H1 (cell line): ENCODE measurements around the gene MYLK3. TPM values are rescaled to one million over a fixed set of nuclear protein-coding genes. Genes with fewer than 3 reads are reported as not detected.
A peak's percentile ranks its signal among the peaks of the same experiment; 100 is the strongest.

Experiments
- CTCF ChIA-PET: fragments of 300-600 bp; sonication (Branson Sonifier 250); formaldehyde crosslinking; loops from one replicate; lab custom pipeline; 2021; ENCODE audit not compliant: partially characterized antibody; lab: Charles Lee
- POLR2A ChIA-PET: fragments of 300-600 bp; sonication (Branson Sonifier 250); formaldehyde crosslinking; loops from one replicate; lab custom pipeline; 2021; ENCODE audit warnings: inconsistent platforms; ENCODE audit not compliant: partially characterized antibody; lab: Charles Lee
- DNase-seq, 2 experiments: peaks; one replicate each; pipeline versions ENCODE4 v3.0.0 to v3.0.0-alpha.2; 2010 to 2022; ENCODE audit warnings: low spot score in 2 of 2, low read depth in 1 of 2, mixed read lengths in 1 of 2
- FAIRE-seq: peaks from 2 replicates; lab custom pipeline; 2011; peaks lifted over from hg19 to GRCh38; lab: Jason Lieb, UNC
- H2AFZ ChIP-seq: 2 replicates; pipeline ENCODE4 v1.8.1; 2012; ENCODE audit warnings: low read length, inconsistent platforms
- H2AK5ac ChIP-seq: 2 replicates; pipeline ENCODE4 v1.6.1; 2013; ENCODE audit warnings: low read depth, low read length
- H2BK120ac ChIP-seq: replicated peaks from 2 replicates; pipeline ENCODE3; 2013; ENCODE audit warnings: low read depth, low read length, inconsistent platforms
- H2BK12ac ChIP-seq: 2 replicates; pipeline ENCODE4 v1.6.1; 2013; ENCODE audit warnings: low read depth, low read length
- H2BK15ac ChIP-seq: 2 replicates; pipeline ENCODE4 v1.6.1; 2013; ENCODE audit warnings: low read length
- H2BK20ac ChIP-seq: 2 replicates; pipeline ENCODE4 v1.6.1; 2013; ENCODE audit warnings: low read length
- H2BK5ac ChIP-seq: 2 replicates; pipeline ENCODE4 v1.6.1; 2013; ENCODE audit warnings: low read depth, low read length
- H3K14ac ChIP-seq: 2 replicates; pipeline ENCODE4 v1.6.1; 2013; ENCODE audit warnings: inconsistent platforms; ENCODE audit not compliant: insufficient read length
- H3K18ac ChIP-seq: 2 replicates; pipeline ENCODE4 v1.6.1; 2013; ENCODE audit warnings: low read length; ENCODE audit errors: extremely low read depth
- H3K23ac ChIP-seq: 2 replicates; pipeline ENCODE4 v1.6.1; 2013; ENCODE audit warnings: inconsistent platforms; ENCODE audit not compliant: insufficient read length
- H3K23me2 ChIP-seq: 2 replicates; pipeline ENCODE4 v1.6.1; 2013; ENCODE audit warnings: low read depth, low read length
- H3K27ac ChIP-seq: 2 replicates; pipeline ENCODE4 v1.6.1; 2011; ENCODE audit warnings: low read depth, low read length, inconsistent platforms
- H3K27me3 ChIP-seq, 4 experiments: replicated peaks in 1 of 4; 1 replicate in 1 of 4; 2 replicates in 3 of 4; pipeline versions ENCODE4 v1.6.1 to v1.8.1; 2011 to 2013; ENCODE audit warnings: low read length in 3 of 4, mild to moderate bottlenecking in 3 of 4, inconsistent platforms in 2 of 4, mixed read lengths in 2 of 4, moderate library complexity in 1 of 4; ENCODE audit not compliant: control insufficient read depth in 3 of 4, insufficient read depth in 3 of 4; ENCODE audit errors: extremely low read depth in 1 of 4
- H3K36me3 ChIP-seq, 4 experiments: 2 replicates each; pipeline versions ENCODE4 v1.6.1 to v1.8.1; 2011 to 2013; ENCODE audit warnings: mild to moderate bottlenecking in 4 of 4, low read length in 3 of 4, moderate library complexity in 2 of 4, control low read depth in 1 of 4, inconsistent platforms in 1 of 4; ENCODE audit not compliant: insufficient read depth in 4 of 4, control insufficient read depth in 2 of 4
- H3K4ac ChIP-seq: replicated peaks from 2 replicates; pipeline ENCODE3; 2013; ENCODE audit warnings: low read length, low read depth, mixed read lengths, inconsistent platforms; ENCODE audit not compliant: insufficient read length
- H3K4me1 ChIP-seq, 4 experiments: replicated peaks in 1 of 4; 1 replicate in 1 of 4; 2 replicates in 3 of 4; pipeline versions ENCODE4 v1.6.1 to v1.8.1; 2011 to 2013; ENCODE audit warnings: low read length in 3 of 4, inconsistent platforms in 2 of 4, mixed read lengths in 1 of 4; ENCODE audit not compliant: insufficient read depth in 4 of 4, control insufficient read depth in 3 of 4
- H3K4me2 ChIP-seq, 2 experiments: 2 replicates each; pipeline versions ENCODE4 v1.6.1 to v1.8.1; 2011 to 2013; ENCODE audit warnings: low read depth in 2 of 2, low read length in 2 of 2, control low read depth in 1 of 2, inconsistent platforms in 1 of 2, mild to moderate bottlenecking in 1 of 2; ENCODE audit not compliant: insufficient read depth in 1 of 2
- H3K4me3 ChIP-seq, 4 experiments: fragments of 200-600, 300-600 bp in 1 of 4; sonication (generic), shearing (Covaris generic), sonication (Bioruptor Twin) in 1 of 4; 2 replicates each; pipeline versions ENCODE4 v1.5.1 to v1.8.1; 2011 to 2016; ENCODE audit warnings: low read length in 4 of 4, low read depth in 3 of 4, control low read depth in 2 of 4, inconsistent platforms in 2 of 4, mild to moderate bottlenecking in 2 of 4, mixed read lengths in 1 of 4, moderate library complexity in 1 of 4; ENCODE audit not compliant: insufficient read depth in 2 of 4; ENCODE audit errors: extremely low read depth in 1 of 4
- H3K56ac ChIP-seq: replicated peaks from 2 replicates; pipeline ENCODE3; 2013; ENCODE audit warnings: low read depth, mild to moderate bottlenecking, mixed read lengths, low read length, inconsistent platforms; ENCODE audit not compliant: insufficient read length
- H3K79me1 ChIP-seq: 2 replicates; pipeline ENCODE4 v1.6.1; 2013; ENCODE audit warnings: low read depth, low read length, control low read depth
- H3K79me2 ChIP-seq, 2 experiments: 2 replicates each; pipeline versions ENCODE4 v1.6.1 to v1.8.1; 2012 to 2013; ENCODE audit warnings: low read length in 2 of 2, mild to moderate bottlenecking in 2 of 2, inconsistent platforms in 1 of 2; ENCODE audit not compliant: insufficient read depth in 2 of 2, control insufficient read depth in 1 of 2
- H3K9ac ChIP-seq, 4 experiments: replicated peaks in 1 of 4; 1 replicate in 1 of 4; 2 replicates in 3 of 4; pipeline versions ENCODE4 v1.6.1 to v1.8.1; 2011 to 2013; ENCODE audit warnings: low read depth in 3 of 4, low read length in 3 of 4, control low read depth in 2 of 4, mild to moderate bottlenecking in 2 of 4, moderate library complexity in 2 of 4, inconsistent platforms in 1 of 4; ENCODE audit errors: extremely low read depth in 1 of 4
- H3K9me3 ChIP-seq, 2 experiments: 2 replicates each; pipeline versions ENCODE4 v1.6.1 to v1.8.1; 2012 to 2013; ENCODE audit warnings: mild to moderate bottlenecking in 2 of 2, moderate library complexity in 2 of 2, control low read depth in 1 of 2, inconsistent platforms in 1 of 2, low read depth in 1 of 2, low read length in 1 of 2, mixed read lengths in 1 of 2; ENCODE audit not compliant: insufficient read depth in 2 of 2
- H4K20me1 ChIP-seq, 2 experiments: replicated peaks in 1 of 2; 2 replicates each; pipeline versions ENCODE3 to v1.8.1; 2011 to 2013; ENCODE audit warnings: inconsistent platforms in 2 of 2, low read length in 2 of 2, mild to moderate bottlenecking in 1 of 2; ENCODE audit not compliant: insufficient read depth in 2 of 2, control insufficient read depth in 1 of 2
- H4K5ac ChIP-seq: 2 replicates; pipeline ENCODE4 v1.6.1; 2013; ENCODE audit warnings: low read length, low read depth, mixed read lengths, inconsistent platforms; ENCODE audit not compliant: insufficient read length
- H4K8ac ChIP-seq: 2 replicates; pipeline ENCODE4 v1.8.0; 2013; ENCODE audit warnings: mild to moderate bottlenecking, moderate library complexity, low read length, inconsistent platforms; ENCODE audit not compliant: insufficient read depth; ENCODE audit errors: extremely low read depth
- H4K91ac ChIP-seq: replicated peaks from 2 replicates; pipeline ENCODE3; 2013; ENCODE audit warnings: low read length, mixed read lengths, inconsistent platforms; ENCODE audit not compliant: insufficient read length
- ASH2L ChIP-seq: fragments of 200-600, 300-600 bp; sonication (generic); IDR thresholded peaks from one replicate; pipeline ENCODE4 v1.7.1; 2017; ENCODE audit warnings: low read length
- BCL11A ChIP-seq, 2 experiments: IDR thresholded peaks; one replicate each; pipeline ENCODE4 v1.6.1; 2011; ENCODE audit warnings: low read depth in 2 of 2, low read length in 2 of 2, mild to moderate bottlenecking in 2 of 2
- BRCA1 ChIP-seq: IDR thresholded peaks from 2 replicates; pipeline ENCODE4 v1.6.1; 2012; ENCODE audit warnings: low read depth, low read length, improper control_type of control experiment
- EZH2 ChIP-seq: fragments of 200-600 bp; sonication (generic); IDR thresholded peaks from 2 replicates; pipeline ENCODE4 v1.7.1; 2012; ENCODE audit warnings: low read depth, mild to moderate bottlenecking, moderate library complexity, low read length, inconsistent platforms; ENCODE audit not compliant: severe bottlenecking
- JUND ChIP-seq: IDR thresholded peaks from 2 replicates; pipeline ENCODE4 v1.6.1; 2011; ENCODE audit warnings: mild to moderate bottlenecking, improper control_type of control experiment, low read length
- KDM5A ChIP-seq: fragments of 200-600 bp; IDR thresholded peaks from 2 replicates; pipeline ENCODE4 v1.7.1; 2012; ENCODE audit warnings: mild to moderate bottlenecking, low read length, inconsistent platforms, mixed read lengths
- MAFK ChIP-seq: IDR thresholded peaks from 2 replicates; pipeline ENCODE4 v1.6.1; 2012; ENCODE audit warnings: low read depth, mild to moderate bottlenecking, improper control_type of control experiment, low read length
- NRF1 ChIP-seq: IDR thresholded peaks from 2 replicates; pipeline ENCODE4 v1.6.1; 2011; ENCODE audit warnings: mild to moderate bottlenecking, low read depth, low read length, improper control_type of control experiment
- POLR2AphosphoS5 ChIP-seq: IDR thresholded peaks from 2 replicates; pipeline ENCODE4 v1.6.1; 2011; ENCODE audit warnings: low read depth, low read length
- RNF2 ChIP-seq: fragments of 200-900, 300-1000 bp; sonication (generic); IDR thresholded peaks from 2 replicates; pipeline ENCODE4 v1.7.1; 2016; ENCODE audit warnings: borderline replicate concordance, low read depth, mild to moderate bottlenecking, antibody characterized with exemption, low read length; ENCODE audit not compliant: poor library complexity, severe bottlenecking; ENCODE audit errors: missing control alignments
- SIN3A ChIP-seq, 2 experiments: IDR thresholded peaks in 1 of 2; conservative IDR thresholded peaks in 1 of 2; 2 replicates each; pipeline ENCODE4 v1.6.1; 2011 to 2012; ENCODE audit warnings: low read length in 2 of 2, improper control_type of control experiment in 1 of 2, low read depth in 1 of 2, mild to moderate bottlenecking in 1 of 2
- ZNF274 ChIP-seq: IDR thresholded peaks from 2 replicates; pipeline ENCODE4 v1.7.0; 2012; ENCODE audit warnings: low read length, borderline replicate concordance; ENCODE audit errors: extremely low read depth
- WGBS, 2 experiments: shearing (Covaris generic) in 1 of 2; methylation state at CpG; one replicate each; pipeline versions ENCODE4 v1.1.6 to v1.1.7; 2013 to 2015; ENCODE audit warnings: low lambda C conversion rate in 2 of 2, mixed read lengths in 2 of 2, inconsistent platforms in 1 of 2, low coverage in 1 of 2, missing lambda C conversion rate in 1 of 2; ENCODE audit not compliant: insufficient replicate concordance in 2 of 2, insufficient coverage in 1 of 2, insufficient read length in 1 of 2; ENCODE audit errors: extremely low coverage in 1 of 2, missing lambda C conversion rate in 1 of 2; 5-methylcytosine and 5-hydroxymethylcytosine counted together
- polyA plus RNA-seq, 7 experiments: library from polyadenylated mRNA; depleted of rRNA in 3 of 7; stranded (reverse) in 5 of 7; unstranded in 2 of 7; fragments of >200 nt in 5 of 7; fragments of 200-250 nt in 2 of 7; gene quantifications; 1 replicate in 5 of 7; 2 replicates in 1 of 7; 4 replicates in 1 of 7; pipeline versions ENCODE4 v1.2.1 to v1.2.3, GENCODE V29; 2011 to 2013; ENCODE audit warnings: missing spikeins in 2 of 7, mixed read lengths in 2 of 7
- total RNA-seq: library from RNA; stranded (reverse); fragmentation: NEBNext Ultra II Directional; extraction: Animal tissue kit (Norgen Biotek cat#: 25700); gene quantifications from 2 replicates; pipeline ENCODE4 v1.2.1, GENCODE V29; 2021

MYLK3 gene
- total and polyA plus RNA-seq, 2 of the 8 experiments (the other 6 are each of a cell fraction or from before 2014, with no cell fraction given), result 0.14 to 0.35 TPM

GRCh38 chr16:46772463-46772862, 24.3 kb upstream of the MYLK3 start:
- DNase-seq (peak in 1 of 2 experiments; percentile 1), FAIRE-seq (no peak)
- Histone ChIP-seq H3K27ac (no peak overlapping the region), H2BK5ac (no peak overlapping the region), H3K18ac (no peak overlapping the region), H2AK5ac (no peak overlapping the region), H3K4me2 (no peak overlapping the region), H3K36me3 (no peaks in the 10 kb centered on the region), H2AFZ (no peak overlapping the region), H3K23ac (no peak overlapping the region), H3K56ac (no peak overlapping the region), H2BK120ac (no peak overlapping the region), H3K23me2 (no peaks in the 10 kb centered on the region), H3K14ac (no peak overlapping the region), H3K4me3 (no peak overlapping the region), H3K4me1 (no peaks in the 10 kb centered on the region), H4K20me1 (no peaks in the 10 kb centered on the region), H4K91ac (no peak overlapping the region), H4K8ac (no peak overlapping the region), H3K9me3 (no peaks in the 10 kb centered on the region), H4K5ac (no peak overlapping the region), H3K27me3 (no peaks in the 10 kb centered on the region), H3K79me2 (no peaks in the 10 kb centered on the region), H3K9ac (no peak overlapping the region), H2BK15ac (no peak overlapping the region), H3K4ac (no peak overlapping the region), H2BK12ac (no peak overlapping the region), H3K79me1 (no peaks in the 10 kb centered on the region), H2BK20ac (no peak overlapping the region)
- ChIA-PET POLR2A (interaction anchor here (1.2 to 1.3 kb wide), 2 partner anchors 18 to 121 kb away, joined by 3 read pairs; no protein-coding TSS in a partner anchor), CTCF (interaction anchor here (0.6 to 1.0 kb wide), 2 partner anchors 51 to 190 kb away, joined by 3 read pairs; no protein-coding TSS in a partner anchor)
- WGBS, 2 experiments, result 91% methylated on average over 4 of the region's 4 CpGs; no CpG with 5 or more reads in 1 of the 2 experiments
- TF ChIP-seq JUND (no peak), POLR2AphosphoS5 (no peak), EZH2 (no peak), BRCA1 (no peak), ZNF274 (no peak), SIN3A (conservative IDR thresholded peaks at IDR 0.05 in 1 of 2, IDR thresholded peaks at IDR 0.05 in 1 of 2; ENCODE audit: low read depth in 1 of 2, low read length in 2 of 2) (no peak), RNF2 (no peak), KDM5A (no peak), MAFK (no peak), NRF1 (no peak), BCL11A (IDR thresholded peaks at IDR 0.05; ENCODE audit: low read depth in 2 of 2, low read length in 2 of 2) (no peak), ASH2L (no peak)
